ENCODE measurements around the gene ATG7.

DNA sequence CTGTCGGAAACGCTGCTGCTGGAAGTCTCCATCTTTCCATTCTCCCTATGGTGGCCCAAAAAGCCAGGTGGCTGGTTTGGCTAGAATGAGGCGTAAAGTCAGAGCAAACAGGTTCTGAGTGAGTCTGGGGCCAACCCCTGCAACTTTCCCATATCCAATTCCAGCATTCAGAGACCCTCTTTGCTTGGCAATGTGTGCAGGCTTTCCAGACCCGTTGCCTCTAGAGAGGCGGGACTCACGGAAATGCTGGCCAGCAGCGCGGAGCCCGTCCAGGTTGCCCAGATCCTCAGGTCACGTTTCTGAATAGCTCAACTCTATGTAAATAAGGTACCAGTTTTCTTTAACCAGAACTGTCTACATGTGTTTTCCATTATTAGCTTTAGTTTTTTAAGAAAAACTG is 303.5 kb downstream of the ATG7 start:
- TF ChIP-seq, protein P1, sequence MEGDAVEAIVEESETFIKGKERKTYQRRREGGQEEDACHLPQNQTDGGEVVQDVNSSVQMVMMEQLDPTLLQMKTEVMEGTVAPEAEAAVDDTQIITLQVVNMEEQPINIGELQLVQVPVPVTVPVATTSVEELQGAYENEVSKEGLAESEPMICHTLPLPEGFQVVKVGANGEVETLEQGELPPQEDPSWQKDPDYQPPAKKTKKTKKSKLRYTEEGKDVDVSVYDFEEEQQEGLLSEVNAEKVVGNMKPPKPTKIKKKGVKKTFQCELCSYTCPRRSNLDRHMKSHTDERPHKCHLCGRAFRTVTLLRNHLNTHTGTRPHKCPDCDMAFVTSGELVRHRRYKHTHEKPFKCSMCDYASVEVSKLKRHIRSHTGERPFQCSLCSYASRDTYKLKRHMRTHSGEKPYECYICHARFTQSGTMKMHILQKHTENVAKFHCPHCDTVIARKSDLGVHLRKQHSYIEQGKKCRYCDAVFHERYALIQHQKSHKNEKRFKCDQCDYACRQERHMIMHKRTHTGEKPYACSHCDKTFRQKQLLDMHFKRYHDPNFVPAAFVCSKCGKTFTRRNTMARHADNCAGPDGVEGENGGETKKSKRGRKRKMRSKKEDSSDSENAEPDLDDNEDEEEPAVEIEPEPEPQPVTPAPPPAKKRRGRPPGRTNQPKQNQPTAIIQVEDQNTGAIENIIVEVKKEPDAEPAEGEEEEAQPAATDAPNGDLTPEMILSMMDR (IDR thresholded peaks at IDR 0.05; ENCODE audit: low read depth, low read length, poor library complexity, severe bottlenecking), result no peak
- TF ChIP-seq EZH2phosphoT487 (IDR thresholded peaks at IDR 0.05; ENCODE audit: borderline replicate concordance, low read length), result no peak

All from DOHH2 (cell line).